ENCODE results near the gene PTPN7.

PTPN7 gene

DNA sequence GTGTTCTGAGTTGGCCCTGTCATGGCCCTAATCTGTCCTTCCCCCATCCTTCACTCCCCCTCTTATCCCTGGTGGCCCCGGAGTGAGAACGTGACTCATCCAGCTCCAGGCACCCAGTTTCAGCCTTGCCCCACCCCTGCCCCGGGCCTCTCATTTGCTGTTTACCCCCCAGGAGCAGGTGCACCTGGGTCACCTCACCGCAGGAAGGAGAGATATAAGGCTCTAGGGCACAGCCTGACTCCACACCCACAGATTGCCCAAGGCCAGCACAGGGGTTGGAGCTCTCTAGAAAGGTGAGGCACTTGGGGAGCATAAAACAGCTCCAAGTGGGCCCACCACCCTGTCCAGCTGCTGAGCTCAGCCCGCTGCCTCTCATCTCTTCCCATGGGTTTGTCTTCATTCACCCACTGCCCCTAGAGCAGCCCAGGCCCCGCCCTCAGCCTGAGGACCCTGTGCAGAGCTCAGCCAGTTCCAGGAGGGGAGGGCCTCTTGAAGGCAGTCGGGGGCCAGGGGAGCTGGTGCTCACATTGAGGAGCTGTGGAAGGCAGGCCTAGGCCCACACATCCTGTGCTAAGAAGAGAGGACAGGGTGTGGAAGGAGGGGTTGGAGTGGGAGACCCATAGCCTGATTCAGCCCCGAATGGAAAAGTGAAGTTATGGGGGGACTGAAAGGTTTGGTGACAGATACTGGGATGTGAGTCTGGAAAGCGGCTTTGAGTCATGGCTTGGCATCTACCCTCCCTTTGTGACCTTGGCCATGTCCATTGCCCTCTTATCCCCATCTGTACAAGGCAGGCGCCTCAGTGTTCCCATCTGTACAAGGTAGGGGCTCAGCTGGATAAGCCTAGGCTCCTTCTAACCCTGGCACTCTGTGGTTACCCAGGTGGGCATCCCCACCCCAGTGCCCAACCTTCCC is 53.8 kb downstream of the PTPN7 start:
- no peak for DNase-seq (ENCODE audit: low read depth, low spot score)

DNA sequence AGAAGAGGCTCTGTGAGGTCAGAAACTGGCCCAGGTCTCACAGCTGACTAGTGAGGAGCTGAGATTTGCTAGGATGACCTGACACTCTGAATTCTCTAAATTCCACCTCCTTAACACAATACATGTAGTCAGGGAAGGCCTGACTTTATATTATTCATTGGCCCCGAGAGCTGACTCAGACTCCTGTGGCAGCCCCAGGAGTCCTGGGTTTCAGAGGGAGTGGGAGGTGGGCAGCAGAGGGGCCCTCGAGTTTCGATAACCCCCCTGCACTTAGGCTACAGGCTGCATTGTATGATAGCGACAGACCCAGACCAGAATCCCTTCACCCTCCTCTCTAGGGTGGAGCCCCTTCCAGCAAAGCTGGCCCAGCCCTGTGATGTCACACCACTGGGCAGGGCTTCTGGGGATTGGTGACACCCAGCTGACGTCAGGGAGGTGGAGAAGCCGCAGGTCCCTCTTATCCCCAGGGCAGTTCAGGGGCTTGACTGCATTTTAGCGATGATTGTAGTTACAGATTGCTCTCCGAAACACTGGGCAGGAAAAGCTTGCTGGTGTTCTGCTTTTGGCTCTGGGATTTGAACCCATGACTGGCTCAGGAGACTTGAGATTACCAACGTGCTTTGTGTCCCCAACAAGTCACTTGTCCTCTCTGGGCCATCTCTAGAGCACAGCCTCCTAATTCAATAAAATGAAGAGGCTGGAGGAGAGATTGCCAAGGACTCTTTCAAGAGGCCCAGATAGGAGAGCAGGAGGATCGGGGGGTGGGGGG is 54.6 kb downstream of the PTPN7 start:
- DNase-seq (ENCODE audit: low read depth, low spot score): peak; percentile 76

DNA sequence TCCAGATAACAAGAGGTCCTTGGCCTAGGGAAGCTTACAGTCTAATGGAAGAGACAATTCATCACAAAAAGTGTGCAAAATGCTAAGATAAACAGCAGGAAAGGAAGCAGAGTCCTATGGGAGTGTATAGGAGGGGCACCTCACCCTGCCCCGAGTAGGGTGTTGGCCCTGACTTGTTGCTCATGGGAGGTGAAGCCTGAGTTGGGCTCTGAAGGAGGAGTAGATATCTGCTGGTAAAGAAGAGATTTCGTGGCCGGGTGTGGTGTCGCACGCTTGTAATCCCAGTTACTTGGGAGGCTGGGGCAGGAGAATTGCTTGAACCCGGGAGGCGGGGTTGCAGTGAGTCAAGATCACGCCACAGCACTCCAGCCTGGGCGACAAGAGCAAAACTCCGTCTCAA is 56.3 kb downstream of the PTPN7 start:
- no peak for DNase-seq (ENCODE audit: low read depth, low spot score)

DNA sequence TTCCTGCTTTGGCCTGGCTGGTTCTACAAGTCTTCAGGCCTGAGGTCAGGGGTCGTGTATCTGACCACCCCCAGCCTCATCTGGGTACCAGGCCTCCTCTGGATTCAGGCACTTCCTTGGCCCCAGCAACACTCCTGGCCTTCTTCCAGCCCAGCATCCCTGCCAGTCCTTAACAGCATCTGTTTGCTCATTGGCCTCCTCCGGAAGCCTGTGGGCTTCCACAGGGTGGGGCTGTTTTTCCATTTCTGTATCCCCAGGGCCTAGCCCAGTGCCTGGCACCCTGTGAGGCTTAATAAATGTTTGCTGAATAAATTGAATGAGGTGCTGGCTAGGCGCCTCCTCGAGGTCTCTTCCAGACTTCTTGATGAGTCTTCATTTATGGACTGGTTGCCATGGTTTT is 59.2 kb downstream of the PTPN7 start:
- no peak for DNase-seq (ENCODE audit: low read depth, low spot score)

Measured in astrocyte of the hippocampus (primary cell).